Bone marrow (tissue), 2 donors: ENCODE results near the gene CMTM7.
A peak's percentile ranks its signal among the peaks of the same experiment; 100 is the strongest.
"Not testable (repeated sequence)": the region's sequence is repeated elsewhere in the genome, so short reads cannot be mapped to it uniquely, and the experiment has no call there.

Experiments
- DNase-seq, 2 donors: peaks; one replicate each; lab custom pipeline; 2025; lab: John Stamatoyannopoulos, UW

Gene CMTM7

DNA sequence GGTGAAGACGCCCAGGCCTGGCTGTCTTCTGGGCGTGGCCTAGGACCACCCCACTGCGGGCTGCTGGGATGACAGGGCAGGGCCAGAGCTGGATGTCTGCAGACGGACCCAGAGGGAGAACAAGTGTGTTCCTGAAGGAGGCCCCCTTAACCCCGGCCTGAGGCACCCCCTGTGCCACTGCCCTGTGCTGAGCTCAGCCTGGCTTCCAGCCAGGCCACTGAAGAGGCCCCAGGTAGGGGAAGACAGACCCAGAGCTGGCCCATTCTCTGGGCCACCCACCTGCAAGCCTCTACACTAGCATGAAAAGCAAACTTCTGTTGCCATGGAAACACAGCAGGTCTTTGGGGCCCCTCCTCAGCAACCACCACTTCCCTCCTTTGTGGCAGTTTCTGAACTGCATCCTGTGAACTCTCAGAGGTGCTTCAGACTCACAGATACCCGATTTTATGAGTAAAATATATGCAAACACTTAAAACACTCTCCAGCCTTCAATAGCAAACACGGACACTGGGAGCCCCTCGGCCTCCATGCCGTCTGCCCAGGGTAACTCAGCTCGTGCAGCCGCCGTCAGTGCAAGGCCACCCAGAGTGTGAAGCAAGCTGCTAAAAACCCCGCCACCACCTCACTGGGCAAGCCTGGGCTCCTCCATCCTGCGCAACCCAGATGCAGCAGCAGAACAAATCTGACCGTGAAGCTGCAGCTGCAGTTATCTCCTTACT lies 68.5 kb downstream of the CMTM7 start:
- DNase-seq, result peak in 1 of 2 donors; percentile 19

DNA sequence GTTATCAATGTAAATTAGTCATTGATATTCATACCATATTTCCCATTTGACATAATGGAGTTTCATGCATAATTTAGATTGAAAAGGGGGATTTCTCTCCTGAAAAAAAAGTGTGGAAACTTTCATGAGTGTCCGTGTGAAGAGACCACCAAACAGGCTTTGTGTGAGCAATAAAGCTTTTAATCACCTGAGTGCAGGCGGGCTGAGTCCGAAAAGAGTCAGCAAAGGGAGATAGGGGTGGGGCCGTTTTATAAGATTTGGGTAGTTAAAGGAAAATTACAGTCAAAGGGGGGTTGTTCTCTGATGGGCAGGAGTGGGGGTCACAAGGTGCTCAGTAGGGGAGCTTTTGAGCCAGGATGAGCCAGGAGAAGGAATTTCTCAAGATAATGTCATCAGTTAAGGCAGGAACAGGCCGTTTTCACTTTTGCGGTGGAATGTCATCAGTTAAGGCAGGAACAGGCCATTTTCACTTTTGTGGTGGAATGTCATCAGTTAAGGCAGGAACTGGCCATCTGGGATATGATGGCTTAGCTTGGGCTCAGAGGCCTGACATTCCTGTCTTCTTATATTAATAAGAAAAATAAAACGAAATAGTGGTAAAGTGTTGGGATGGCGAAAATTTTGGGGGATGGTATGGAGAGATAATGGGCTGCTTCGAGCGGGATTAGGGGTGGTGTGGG lies 69.3 kb downstream of the CMTM7 start:
- DNase-seq, result not testable (repeated sequence)

DNA sequence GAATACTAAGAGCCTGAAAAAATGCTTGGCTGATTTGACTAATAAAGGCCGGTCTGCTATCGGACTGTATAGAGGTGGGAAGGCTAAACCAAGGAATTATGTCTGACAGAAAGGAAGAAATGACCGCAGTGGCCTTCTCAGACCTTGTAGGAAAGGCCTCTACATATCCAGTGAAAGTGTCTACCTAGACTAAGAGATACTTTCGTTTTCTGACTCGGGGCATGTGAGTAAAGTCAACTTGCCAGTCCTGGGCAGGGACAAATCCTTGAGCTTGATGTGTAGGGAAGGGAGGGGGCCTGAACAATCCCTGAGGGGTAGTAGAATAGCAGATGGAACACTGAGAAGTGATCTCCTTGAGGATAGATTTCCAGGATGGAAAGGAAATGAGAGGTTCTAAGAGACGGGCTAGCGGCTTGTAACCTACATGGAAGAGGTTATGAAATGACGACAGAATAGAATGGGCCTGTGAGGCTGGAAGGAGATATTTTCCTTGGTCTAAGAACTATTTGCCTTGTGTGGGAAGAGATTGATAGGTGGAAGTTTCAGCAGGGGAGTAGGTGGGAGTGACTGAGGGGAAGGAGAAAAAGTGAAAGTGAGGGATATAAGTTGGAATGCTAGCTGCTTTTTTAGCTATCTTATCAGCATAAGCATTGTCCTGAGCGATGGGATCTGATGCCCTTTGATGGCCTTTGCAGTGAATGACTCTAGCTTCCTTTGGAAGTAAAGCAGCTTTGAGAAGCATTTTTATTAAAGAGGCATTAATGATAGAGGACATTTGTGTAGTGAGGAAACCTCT lies 70.7 kb downstream of the CMTM7 start:
- DNase-seq, result not testable (repeated sequence)

DNA sequence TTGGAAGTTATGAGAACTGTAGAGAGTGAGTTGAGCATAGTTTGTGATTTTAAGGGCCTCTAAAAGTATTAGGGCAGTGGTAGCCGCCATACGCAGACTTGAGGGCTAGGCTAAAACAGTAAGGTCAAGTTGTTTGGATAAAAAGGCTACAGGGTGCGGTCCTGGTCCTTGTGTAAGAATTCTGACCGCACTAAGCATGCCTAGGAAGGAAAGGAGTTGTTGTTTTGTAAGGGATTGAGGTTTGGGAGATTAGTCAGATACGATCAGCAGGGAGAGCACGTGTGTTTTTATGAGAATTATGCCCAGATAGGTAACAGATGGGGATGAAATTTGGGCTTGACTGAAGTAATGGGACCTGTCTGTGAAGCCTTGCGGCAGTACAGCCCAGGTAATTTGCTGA lies 71.8 kb downstream of the CMTM7 start:
- DNase-seq, result not testable (repeated sequence)

DNA sequence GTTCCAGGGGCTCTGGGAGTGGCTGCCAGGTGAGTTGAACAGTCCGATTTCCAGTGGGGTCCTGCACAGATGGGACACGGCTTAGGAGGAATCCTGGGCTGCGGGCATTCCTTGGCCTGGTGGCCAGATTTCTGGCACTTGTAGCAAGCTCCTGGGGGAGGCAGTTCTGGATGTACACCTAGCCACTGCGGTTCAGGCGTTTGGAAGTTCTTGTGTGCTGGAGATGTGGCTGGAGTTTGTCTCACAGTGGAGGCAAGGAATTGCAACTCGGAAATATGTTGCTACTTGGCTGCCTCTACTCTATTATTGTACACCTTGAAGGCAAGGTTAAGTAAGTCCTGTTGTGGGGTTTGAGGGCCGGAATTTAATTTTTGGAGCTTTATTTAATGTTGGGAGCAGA lies 73.1 kb downstream of the CMTM7 start:
- not testable (repeated sequence) for DNase-seq

DNA sequence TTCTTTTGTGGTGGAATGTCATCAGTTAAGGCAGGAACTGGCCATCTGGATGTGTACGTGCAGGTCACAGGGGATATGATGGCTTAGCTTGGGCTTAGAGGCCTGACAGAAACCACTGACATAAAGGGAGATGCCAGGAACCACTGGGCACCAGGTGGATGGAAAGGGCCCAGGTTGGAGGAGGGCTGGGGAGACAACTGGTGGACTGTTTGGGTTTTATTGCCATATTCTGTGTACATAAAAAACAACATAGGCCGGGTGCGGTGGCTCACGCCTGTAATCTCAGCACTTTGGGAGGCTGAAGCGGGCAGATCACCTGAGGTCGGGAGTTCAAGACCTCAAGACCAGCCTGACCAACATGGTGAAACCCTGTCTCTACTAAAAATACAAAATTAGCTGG lies 75.2 kb downstream of the CMTM7 start:
- DNase-seq, result not testable (repeated sequence)

DNA sequence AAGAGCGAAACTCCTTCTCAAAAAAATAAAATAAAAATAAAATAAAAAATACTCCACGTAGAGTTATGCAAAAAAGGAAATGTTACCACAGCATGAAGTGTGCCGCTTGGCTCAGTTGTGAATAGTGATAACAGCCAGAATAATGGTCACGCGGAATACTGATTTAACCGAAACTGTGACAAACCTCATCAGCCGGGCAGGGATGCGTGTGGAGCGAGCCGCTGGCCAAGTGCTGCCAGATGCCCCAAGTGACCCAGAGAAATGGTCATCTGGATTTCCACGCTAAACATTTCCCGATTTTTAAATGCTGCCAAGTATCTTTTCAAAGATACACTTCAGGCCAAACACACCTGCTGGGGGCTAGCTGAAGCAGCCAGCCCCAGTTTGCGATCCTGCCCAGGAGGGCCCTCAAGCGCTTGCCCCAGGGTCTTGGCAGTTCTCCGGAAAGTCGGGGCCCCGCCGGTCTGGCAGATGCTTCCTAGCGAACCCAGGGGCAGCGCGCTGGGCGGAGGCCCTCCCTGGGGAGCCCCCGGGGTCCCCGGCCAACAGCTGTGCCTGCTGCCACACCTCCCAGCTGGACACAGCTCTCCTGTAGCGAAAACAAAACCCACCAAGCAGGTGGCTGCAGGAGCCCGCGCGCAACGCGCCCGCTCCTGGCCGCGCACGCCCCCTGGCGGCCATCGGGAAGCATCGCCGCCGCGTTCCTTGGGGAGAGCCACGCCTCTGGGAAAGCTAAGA lies 75.8 kb downstream of the CMTM7 start:
- DNase-seq, result peak; percentile 16 to 25

DNA sequence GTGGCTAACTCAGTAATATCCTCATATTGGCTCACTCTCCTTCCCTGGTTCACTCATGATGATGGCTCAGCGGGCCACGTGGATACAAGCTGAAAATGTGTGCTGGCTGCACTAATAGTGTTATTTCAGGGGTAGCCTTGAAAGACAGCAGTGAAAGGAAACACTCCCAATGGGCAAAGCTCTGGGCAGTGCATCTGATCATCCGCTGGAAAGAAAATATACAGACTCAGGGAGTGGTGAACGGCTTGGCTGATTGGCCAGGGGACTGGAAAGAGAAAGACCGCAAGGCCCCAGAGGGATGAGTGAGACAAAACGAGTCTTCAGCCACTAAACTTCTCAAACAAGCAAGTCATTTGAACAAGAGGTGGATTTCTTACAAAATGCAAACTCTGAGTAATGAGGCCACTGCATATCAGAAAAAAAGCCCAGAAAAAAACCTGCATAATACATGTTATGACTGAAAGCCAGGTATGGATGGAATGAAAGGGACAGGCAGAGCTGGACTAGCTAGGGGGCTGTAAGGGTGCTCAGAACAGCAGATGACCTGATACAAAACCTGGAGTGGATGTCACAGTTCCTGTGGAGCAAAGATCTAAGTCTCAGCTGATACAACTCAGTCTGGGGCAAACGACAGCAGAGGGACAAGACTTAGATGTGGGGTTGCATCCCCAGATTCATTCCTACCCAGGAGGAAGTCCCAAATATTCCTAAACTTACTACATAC lies 77.7 kb downstream of the CMTM7 start:
- DNase-seq, result no peak

DNA sequence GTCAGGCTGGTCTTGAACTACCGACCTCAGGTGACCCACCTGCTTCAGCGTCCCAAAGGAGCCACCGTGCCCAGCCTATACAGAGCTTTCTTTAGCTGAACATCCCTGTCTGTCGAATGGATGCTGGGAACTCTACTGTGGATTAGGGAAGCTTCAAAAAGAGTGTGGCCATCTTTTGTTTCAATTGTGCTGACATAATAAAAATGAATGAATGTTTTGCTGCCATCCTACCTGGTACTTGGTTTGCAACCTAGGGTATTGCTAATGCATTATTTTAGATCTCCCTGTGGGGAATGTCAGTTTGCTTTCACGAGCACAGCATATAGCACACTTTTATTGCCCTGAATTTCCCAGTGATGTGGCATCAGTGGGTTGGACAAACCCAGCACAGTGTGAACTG lies 78.7 kb downstream of the CMTM7 start:
- DNase-seq, result no peak

DNA sequence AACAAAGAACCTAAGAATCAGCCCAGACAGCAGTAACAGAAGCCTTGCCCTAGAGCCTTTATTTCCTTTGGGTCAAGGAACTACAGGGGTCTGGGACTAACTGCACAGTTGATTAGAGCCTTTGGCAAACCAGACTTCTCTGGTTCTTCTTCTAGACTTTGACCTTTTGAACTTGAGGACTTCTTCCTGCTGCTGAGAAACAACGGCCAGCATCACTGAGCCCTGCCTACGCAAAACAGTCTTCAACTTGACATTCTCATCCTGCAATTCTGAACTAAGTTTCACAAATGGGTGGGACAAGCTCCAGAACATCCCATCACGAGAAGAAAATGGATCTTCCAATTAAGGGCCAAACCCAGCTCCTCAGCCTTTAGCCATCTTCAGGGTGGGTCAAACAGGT lies 79.6 kb downstream of the CMTM7 start:
- DNase-seq, result no peak

DNA sequence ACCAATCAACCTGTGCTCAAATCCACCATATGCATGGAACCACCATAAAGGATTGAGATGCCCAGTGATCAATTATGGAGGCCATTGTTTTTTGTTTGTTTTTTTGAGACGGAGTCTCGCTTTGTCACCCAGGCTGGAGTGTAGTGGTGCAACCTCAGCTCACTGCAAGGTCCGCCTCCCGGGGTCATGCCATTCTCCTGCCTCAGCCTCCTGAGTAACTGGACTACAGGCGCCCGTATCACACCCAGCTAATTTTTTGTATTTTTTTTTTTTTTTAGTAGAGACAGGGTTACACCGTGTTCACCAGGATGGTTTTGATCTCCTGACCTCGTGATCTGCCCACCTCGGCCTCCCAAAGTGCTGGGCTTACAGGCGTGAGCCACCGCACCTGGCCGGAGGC lies 80.5 kb downstream of the CMTM7 start:
- DNase-seq, result not testable (repeated sequence)

DNA sequence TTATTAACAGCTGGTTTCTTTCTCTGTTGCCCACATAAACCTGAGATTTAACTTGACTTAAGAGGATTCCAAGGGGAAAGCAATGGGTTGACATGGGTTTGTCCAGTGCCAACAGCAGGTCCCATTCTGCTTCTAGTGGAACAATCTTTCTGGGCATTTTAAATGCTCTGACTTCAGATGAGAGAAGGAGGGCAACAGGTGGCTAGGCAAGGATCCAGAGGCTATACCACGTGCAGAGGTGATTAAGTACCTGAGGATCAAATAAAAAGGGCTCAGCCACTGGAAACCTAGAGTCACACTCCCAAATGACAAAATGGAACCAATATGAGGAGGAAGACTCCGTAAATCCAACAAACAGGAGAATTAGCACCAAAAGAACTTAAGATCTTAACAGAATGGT lies 82.5 kb downstream of the CMTM7 start:
- DNase-seq, result no peak

DNA sequence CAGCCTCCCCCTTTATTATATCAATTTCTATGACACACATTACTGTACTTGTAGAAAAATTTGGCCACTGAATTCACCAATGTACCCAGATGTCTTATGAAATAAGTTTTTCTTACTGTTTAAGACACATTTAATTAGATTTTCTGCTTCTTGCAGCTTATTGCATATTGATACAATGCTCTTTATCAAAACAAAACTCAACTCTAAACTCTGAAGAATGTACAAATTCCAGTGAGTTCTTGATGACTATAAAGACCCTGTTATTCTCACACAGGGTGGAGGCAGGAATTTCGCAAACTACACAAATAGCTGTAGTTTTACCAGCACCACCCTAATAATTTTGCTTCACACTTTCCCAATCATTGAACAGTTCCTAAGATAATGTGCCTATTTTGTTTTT lies 89.0 kb downstream of the CMTM7 start:
- DNase-seq, result no peak

DNA sequence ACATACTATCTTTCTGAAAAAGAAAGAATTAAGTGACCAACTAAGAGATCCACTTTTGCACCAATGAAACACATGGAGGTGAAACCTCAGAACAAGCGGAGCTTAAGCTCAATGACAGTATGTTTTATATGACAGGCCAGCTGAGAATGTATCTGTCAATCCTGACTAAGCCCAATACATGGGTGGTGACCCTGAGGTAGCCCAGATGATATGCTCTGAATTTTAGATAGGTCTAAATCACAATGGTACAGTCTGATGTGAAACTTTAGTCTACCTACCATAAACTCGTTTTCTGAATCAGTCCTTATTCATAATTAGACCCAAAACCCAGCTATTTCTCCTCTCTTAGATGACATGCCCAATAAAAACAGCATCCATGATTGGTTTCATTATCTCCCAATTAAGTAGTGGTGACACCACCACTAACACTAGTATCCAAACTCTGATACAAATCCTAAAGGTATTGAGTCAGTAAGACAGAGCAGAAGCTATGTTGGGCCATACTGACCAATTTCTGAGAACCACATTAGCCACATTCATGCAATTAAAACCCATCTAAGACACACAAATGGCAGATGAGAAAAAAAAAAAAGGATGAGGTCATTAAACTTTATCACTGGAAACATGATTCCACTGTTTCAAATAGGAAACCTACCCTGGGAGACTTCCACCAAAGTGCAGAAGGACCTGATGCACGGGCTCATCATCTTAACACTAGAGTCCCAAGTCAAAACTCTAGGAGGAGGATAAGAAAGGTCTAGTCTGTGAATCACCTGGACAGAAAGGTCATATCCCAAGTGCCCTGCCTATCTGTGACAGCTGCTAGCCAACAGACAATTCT lies 90.4 kb downstream of the CMTM7 start:
- DNase-seq, result no peak

DNA sequence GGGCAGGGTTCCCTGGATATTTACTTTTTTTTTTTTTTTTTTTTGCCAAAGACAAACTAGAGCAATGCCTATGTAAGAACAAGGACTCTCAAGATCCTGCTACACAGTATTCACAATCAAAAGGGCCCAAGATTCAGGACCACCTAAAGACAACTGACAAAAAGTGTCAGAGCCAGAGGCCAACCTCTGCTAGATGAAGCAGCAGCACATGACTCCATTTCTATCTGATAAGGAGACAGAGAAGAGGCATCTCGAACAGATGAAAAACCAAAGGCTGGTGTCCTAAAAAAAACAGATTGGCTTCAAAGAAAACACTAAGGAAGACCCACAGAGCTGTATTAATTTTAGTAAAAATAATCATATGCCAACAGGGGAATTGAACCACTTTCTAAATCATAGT lies 91.0 kb downstream of the CMTM7 start:
- no peak for DNase-seq

DNA sequence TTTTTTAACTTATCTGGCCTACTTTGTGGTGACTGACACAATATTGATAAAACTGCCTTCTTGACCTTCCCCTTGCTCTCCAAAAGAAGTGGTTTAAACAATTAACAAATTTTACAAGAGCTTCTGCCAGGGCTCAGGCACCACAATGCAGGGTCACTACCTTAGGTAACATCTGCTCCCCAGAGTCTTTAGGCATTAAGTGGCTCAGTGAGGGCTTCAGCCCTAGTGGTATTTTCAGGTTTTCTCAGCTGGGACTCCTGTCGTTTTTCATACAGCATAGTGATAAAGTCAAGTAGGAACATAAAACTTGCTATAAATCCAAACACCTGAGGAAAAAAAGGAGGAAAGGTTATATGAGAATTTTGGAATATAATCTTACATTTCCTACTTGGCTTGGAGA lies 92.1 kb downstream of the CMTM7 start:
- DNase-seq, result no peak

DNA sequence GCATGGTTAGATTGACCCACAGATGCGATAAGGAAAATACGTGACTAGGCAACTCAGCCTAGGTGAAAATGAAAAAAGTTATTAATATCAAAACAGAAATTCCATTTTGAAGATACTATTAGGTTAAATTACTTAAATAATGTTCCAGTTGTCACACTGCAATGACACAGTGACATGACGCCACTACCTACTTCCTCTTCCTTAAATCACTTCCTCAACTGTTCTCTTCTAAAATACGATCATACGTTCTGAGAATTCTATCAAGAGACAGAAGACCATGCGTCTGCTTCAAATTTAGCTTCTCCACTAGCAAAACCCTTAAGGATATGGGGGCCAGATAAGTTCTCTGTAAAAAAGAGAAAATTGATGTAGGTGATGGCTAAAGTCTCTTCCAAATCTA lies 92.8 kb downstream of the CMTM7 start:
- DNase-seq, result peak in 1 of 2 donors; percentile 54

DNA sequence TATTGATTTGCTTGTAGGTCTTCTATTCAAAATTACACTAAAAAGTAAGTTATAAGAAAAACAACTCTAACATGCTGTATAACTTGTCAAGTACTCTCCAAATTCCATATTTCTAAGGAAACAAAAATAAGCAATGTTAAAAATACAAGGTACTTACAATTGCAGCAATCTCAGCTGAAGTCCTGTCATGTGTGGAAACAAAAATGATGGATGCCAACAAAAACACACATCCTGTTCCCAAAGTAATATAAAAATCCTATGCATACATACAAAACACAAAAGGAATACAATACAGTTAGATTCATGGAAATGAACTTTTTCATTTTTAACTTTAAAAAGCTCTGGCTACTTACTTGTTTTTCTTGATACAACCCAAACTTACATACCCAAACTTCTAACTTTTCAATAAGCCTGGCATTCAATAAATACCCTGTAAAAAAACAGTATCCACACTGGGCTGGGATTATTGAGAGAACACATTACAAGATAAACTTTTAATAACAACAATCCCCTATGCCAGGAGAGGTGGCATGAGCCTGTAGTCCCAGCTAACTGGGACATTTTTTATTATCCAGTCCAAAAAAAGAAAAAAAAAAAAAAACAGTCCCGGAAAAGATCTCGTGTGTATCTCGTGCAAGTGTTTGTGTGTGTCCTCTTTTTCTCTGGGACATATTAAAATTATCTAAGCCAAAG lies 96.3 kb downstream of the CMTM7 start:
- DNase-seq, result no peak

DNA sequence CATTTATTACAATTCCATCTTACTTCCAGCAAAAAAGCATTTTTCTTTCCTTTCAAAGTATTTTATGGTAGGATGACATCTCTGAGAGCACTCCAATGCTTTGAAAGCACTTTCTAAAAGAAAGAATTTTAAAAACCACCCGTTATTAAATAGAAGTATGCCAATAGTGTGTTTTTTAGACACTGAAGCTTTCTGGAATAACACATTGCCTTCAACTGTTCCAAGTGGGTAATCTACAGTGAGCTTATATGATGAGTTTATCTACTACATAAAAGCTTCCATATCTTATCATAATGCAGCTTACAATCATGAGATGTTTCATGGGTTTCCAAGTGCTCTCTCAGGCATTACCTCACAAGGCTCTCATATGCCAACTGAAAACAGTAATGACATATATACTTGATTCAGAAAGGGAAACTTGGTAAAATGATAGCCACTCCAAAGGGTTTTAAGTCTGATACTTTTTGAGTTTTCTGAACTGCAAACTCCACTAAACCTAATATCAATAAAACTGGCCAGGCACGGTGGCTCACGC lies 96.9 kb downstream of the CMTM7 start:
- no peak for DNase-seq
